HEK293T (cell line): ENCODE results near the gene KCNMA1.

ENCODE experiments used
- ARNT ChIP-seq: fragments of 450-650 bp; IDR thresholded peaks from 2 replicates; pipeline ENCODE4 v1.6.1; 2017; ENCODE audit warnings: mild to moderate bottlenecking
- BHLHE40 ChIP-seq: fragments of 450-650 bp; IDR thresholded peaks from 2 replicates; pipeline ENCODE4 v1.6.1; 2016; ENCODE audit warnings: mild to moderate bottlenecking, moderate library complexity, borderline replicate concordance
- CTBP1 ChIP-seq: fragments of 450-650 bp; IDR thresholded peaks from 2 replicates; pipeline ENCODE4 v1.6.1; 2016; ENCODE audit warnings: borderline replicate concordance
- ELF4 ChIP-seq: fragments of 450-650 bp; IDR thresholded peaks from 2 replicates; pipeline ENCODE4 v1.6.1; 2017; ENCODE audit warnings: antibody characterized with exemption
- FOXM1 ChIP-seq: fragments of 450-650 bp; IDR thresholded peaks from 2 replicates; pipeline ENCODE4 v1.6.1; 2017; ENCODE audit warnings: mild to moderate bottlenecking, borderline replicate concordance
- L3MBTL2 ChIP-seq: fragments of 450-650 bp; conservative IDR thresholded peaks from 2 replicates; pipeline ENCODE4 v1.6.1; 2016; ENCODE audit warnings: mild to moderate bottlenecking
- LEF1 ChIP-seq: fragments of 450-650 bp; IDR thresholded peaks from 2 replicates; pipeline ENCODE4 v1.6.1; 2017; ENCODE audit warnings: mild to moderate bottlenecking, borderline replicate concordance
- NFRKB ChIP-seq: fragments of 450-650 bp; IDR thresholded peaks from 2 replicates; pipeline ENCODE4 v1.6.1; 2016; ENCODE audit warnings: mild to moderate bottlenecking, moderate library complexity
- SP1 ChIP-seq: fragments of 450-650 bp; IDR thresholded peaks from 2 replicates; pipeline ENCODE4 v1.6.1; 2017
- SUZ12 ChIP-seq: fragments of 450-650 bp; IDR thresholded peaks from 2 replicates; pipeline ENCODE4 v1.6.1; 2016; ENCODE audit warnings: mild to moderate bottlenecking
- TARDBP ChIP-seq: fragments of 450-650 bp; IDR thresholded peaks from 2 replicates; pipeline ENCODE4 v1.6.1; 2016
- TF ChIP-seq, protein P1 (sequence below): fragments of 450-650 bp; IDR thresholded peaks from 2 replicates; pipeline ENCODE4 v1.6.1; 2016

DNA sequence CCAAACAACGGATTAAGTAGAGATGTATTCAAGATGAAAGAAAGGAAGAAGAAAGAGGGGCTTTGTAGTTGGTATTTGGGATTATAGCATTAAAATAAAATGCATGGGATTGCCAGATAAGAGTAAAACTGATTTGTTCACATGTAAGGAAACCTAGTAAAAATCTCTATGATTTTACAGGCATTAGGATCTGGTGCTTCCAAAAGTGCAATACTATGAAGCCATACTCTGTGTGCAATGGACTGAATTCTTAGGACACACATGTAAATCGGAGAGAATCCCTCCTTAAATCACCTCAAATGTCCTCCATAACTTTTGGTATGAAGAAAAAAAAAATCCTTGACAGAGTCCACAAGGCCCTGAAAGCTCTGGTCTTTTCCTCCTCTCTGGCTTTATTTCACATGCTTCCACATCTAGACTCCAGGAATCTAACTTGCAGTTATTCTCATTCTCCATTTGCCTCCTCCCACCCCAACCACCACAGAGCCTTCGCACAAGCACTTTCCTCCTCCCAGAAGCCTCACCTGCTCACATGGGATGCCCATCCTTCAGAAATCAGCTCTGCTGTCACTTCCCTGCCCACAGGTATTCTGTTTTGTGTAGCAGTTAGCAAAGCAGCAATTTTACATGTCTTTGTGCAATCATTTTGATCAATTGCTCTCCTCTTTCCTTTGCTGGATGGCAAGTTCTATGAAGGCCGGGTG, 378.3 kb downstream of the KCNMA1 start:
- no peak for TF ChIP-seq BHLHE40
- no peak for TF ChIP-seq FOXM1
- TF ChIP-seq SUZ12: no peak
- TF ChIP-seq, protein P1, sequence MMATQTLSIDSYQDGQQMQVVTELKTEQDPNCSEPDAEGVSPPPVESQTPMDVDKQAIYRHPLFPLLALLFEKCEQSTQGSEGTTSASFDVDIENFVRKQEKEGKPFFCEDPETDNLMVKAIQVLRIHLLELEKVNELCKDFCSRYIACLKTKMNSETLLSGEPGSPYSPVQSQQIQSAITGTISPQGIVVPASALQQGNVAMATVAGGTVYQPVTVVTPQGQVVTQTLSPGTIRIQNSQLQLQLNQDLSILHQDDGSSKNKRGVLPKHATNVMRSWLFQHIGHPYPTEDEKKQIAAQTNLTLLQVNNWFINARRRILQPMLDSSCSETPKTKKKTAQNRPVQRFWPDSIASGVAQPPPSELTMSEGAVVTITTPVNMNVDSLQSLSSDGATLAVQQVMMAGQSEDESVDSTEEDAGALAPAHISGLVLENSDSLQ: no peak
- TF ChIP-seq ARNT: no peak
- no peak for TF ChIP-seq LEF1
- TF ChIP-seq L3MBTL2: no peak
- no peak for TF ChIP-seq ELF4
- no peak for TF ChIP-seq CTBP1
- TF ChIP-seq TARDBP: no peak
- no peak for TF ChIP-seq NFRKB
- no peak for TF ChIP-seq SP1
